NCI-H524 (cell line): ENCODE data around the gene IL16.
"Not testable (repeated sequence)": the region's sequence is repeated elsewhere in the genome, so short reads cannot be mapped to it uniquely, and the experiment has no call there.

ENCODE experiments used
- DNase-seq, 2 experiments: peaks; one replicate each; lab custom pipeline; 2025; lab: John Stamatoyannopoulos, UW

IL16 gene

GRCh38 chr15:81207987-81208386, 11.3 kb downstream of the IL16 start:
- not testable (repeated sequence) for DNase-seq

GRCh38 chr15:81209635-81210034, 13.0 kb downstream of the IL16 start:
- no peak for DNase-seq

- no peak for DNase-seq
These were observed 14.7 kb downstream of the IL16 start for GRCh38 chr15:81211376-81211775.

GRCh38 chr15:81213982-81214381, 17.3 kb downstream of the IL16 start:
- DNase-seq, result no peak

GRCh38 chr15:81215531-81215930, 18.9 kb downstream of the IL16 start:
- DNase-seq, result no peak

GRCh38 chr15:81215983-81216382, 19.3 kb downstream of the IL16 start:
- no peak for DNase-seq

- DNase-seq, result no peak
These were observed 19.7 kb downstream of the IL16 start for GRCh38 chr15:81216422-81216821.

- no peak for DNase-seq
These were observed 24.8 kb downstream of the IL16 start for GRCh38 chr15:81221449-81221848.

GRCh38 chr15:81222007-81222406, 25.3 kb downstream of the IL16 start:
- DNase-seq, result no peak

- DNase-seq, result no peak
These were observed 26.8 kb downstream of the IL16 start for GRCh38 chr15:81223346-81223971.

GRCh38 chr15:81224232-81224631, 27.6 kb downstream of the IL16 start:
- DNase-seq, result no peak

GRCh38 chr15:81225161-81225671, 28.5 kb downstream of the IL16 start:
- DNase-seq, result peak; percentile 38 to 75

GRCh38 chr15:81227716-81228115, 31.0 kb downstream of the IL16 start:
- no peak for DNase-seq

GRCh38 chr15:81229586-81229985, 32.9 kb downstream of the IL16 start:
- no peak for DNase-seq

- no peak for DNase-seq
These were observed 38.8 kb downstream of the IL16 start for GRCh38 chr15:81235276-81236123.

- DNase-seq, result no peak
These were observed 42.5 kb downstream of the IL16 start for GRCh38 chr15:81239190-81239589.

- no peak for DNase-seq
These were observed 46.1 kb downstream of the IL16 start for GRCh38 chr15:81242778-81243177.

GRCh38 chr15:81244306-81244705, 47.6 kb downstream of the IL16 start:
- no peak for DNase-seq

GRCh38 chr15:81253846-81254245, 57.2 kb downstream of the IL16 start:
- no peak for DNase-seq

GRCh38 chr15:81254277-81254915, 57.7 kb downstream of the IL16 start:
- DNase-seq, result no peak

GRCh38 chr15:81254916-81255290, 58.2 kb downstream of the IL16 start:
- no peak for DNase-seq

- no peak for DNase-seq
These were observed 58.8 kb downstream of the IL16 start for GRCh38 chr15:81255315-81255957.
